GM23338 (cell line): ENCODE measurements around the gene OR1K1.

Source experiments
- CREB1 ChIP-seq: fragments of 250-450 bp; sonication (Bioruptor Pico); IDR thresholded peaks from 2 replicates; pipeline ENCODE4 v1.5.0; 2020; ENCODE audit warnings: low read depth, mild to moderate bottlenecking, moderate library complexity
- CTCF ChIP-seq, 2 experiments: fragments of 200-600 bp in 1 of 2; sonication (generic) in 1 of 2; conservative IDR thresholded peaks; 2 replicates each; pipeline versions ENCODE4 v1.5.1 to v1.6.1; 2016 to 2017; ENCODE audit warnings: antibody characterized with exemption in 2 of 2, low read depth in 2 of 2, mild to moderate bottlenecking in 2 of 2, moderate library complexity in 1 of 2
- ETS1 ChIP-seq: IDR thresholded peaks from 2 replicates; pipeline ENCODE4 v1.6.1; 2016; ENCODE audit warnings: antibody characterized with exemption
- EZH2 ChIP-seq: fragments of 200-600 bp; sonication (generic); IDR thresholded peaks from one replicate; pipeline ENCODE4 v1.8.0; 2017; ENCODE audit warnings: antibody characterized with exemption, mild to moderate bottlenecking, low read depth; ENCODE audit not compliant: unreplicated experiment
- EZH2phosphoT487 ChIP-seq: fragments of 200-600 bp; sonication (generic); IDR thresholded peaks from one replicate; pipeline ENCODE4 v1.8.1; 2018; ENCODE audit warnings: antibody characterized with exemption; ENCODE audit not compliant: unreplicated experiment
- JUNB ChIP-seq: IDR thresholded peaks from one replicate; pipeline ENCODE4 v1.6.1; 2016; ENCODE audit warnings: antibody characterized with exemption; ENCODE audit not compliant: unreplicated experiment
- NANOG ChIP-seq: IDR thresholded peaks from 2 replicates; pipeline ENCODE4 v1.6.1; 2016; ENCODE audit warnings: antibody characterized with exemption, borderline replicate concordance
- POLR2AphosphoS5 ChIP-seq: IDR thresholded peaks from 2 replicates; pipeline ENCODE4 v1.6.1; 2016; ENCODE audit warnings: antibody characterized with exemption, low read depth
- REST ChIP-seq: IDR thresholded peaks from one replicate; pipeline ENCODE4 v1.6.1; 2018; ENCODE audit warnings: antibody characterized with exemption; ENCODE audit not compliant: unreplicated experiment
- STAT1 ChIP-seq: IDR thresholded peaks from one replicate; pipeline ENCODE4 v1.6.1; 2016; ENCODE audit warnings: antibody characterized with exemption; ENCODE audit not compliant: unreplicated experiment
- ZNF331 ChIP-seq: fragments of 250-450 bp; sonication (Bioruptor Pico); IDR thresholded peaks from 2 replicates; pipeline ENCODE4 v1.5.0; 2020; ENCODE audit warnings: low read depth, mild to moderate bottlenecking, moderate library complexity

- TF ChIP-seq POLR2AphosphoS5 (no peak), CTCF (conservative IDR thresholded peaks at IDR 0.05; ENCODE audit: low read depth in 2 of 2) (no peak), REST (no peak), CREB1 (no peak), ZNF331 (CRISPR knock-in tag) (no peak), EZH2 (no peak), STAT1 (no peak), EZH2phosphoT487 (no peak), NANOG (no peak), ETS1 (no peak), JUNB (no peak)
Measured at GRCh38 chr9:122767817-122768216, 32.1 kb upstream of the OR1K1 start.
